Fibroblast of pulmonary artery (primary cell): ENCODE results near the gene RBM47.

Source experiments
- DNase-seq: peaks from one replicate; pipeline ENCODE4 v3.0.0-alpha.2; 2010; ENCODE audit warnings: low read depth
- H3K4me3 ChIP-seq: replicated peaks from 2 replicates; pipeline ENCODE4 v1.5.1; 2011; ENCODE audit warnings: low read depth, mild to moderate bottlenecking, control low read depth, low read length, moderate library complexity
- CTCF ChIP-seq: IDR thresholded peaks from 2 replicates; pipeline ENCODE4 v1.5.1; 2011; ENCODE audit warnings: mild to moderate bottlenecking, control low read depth, low read length, inconsistent platforms; ENCODE audit errors: missing control alignments

The RBM47 gene

DNA sequence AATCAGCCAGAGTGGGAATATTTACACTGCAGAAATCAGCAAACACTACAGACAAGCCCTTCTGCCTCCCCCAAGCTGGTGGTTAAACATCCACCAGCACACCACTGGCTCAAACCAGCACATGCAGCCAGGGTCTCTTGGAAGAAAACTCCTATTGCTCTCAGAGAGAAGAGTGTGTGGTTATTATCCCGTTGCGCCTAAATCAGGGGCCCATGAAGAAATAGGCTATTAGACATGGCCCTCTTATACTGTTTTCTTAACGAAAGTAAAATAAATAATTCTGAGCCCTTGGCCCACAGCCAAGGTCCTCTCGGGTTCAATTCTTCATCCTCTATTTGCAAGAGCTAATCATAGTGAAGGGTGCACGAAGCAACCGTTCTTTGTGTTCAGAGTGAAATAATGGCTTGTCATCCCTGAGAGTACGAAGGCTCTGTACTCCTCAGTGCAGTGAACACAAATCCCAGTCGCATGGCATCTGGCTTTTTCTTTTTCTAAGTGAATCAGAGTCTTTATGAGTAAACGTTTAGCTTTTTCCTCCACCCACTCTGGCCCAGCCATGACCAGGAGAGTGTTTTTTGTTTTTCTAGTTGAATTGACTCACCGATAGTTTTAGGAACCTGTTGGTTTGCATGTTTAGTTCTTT is 33.4 kb upstream of the RBM47 start:
- TF ChIP-seq CTCF: no peak
- H3K4me3 ChIP-seq: no peak overlapping the region
- DNase-seq: peak; percentile 48

DNA sequence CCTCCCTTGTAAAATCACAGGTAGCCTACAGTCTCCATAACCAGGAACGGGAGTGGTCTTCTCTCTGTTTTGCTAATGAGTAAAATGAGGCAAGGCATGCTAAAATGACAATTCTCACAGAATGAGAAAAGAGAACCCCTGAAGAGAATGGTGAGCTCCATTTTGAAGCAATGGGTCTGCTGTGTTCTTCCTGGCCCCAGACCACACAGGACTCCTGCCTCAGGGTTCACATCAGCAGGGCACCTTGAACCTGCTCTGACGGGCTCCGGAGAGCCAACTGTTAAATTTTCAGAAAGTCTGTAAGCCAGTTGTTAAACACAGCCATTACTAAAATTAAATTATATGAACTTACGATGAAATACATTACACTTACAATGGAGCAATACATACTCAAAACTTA is 32.1 kb upstream of the RBM47 start:
- DNase-seq: no peak
- no peak for TF ChIP-seq CTCF

GRCh38 chr4:40656201-40656863 is 26.7 kb upstream of the RBM47 start:
- no peak for TF ChIP-seq CTCF
- H3K4me3 ChIP-seq: no peak overlapping the region
- DNase-seq: no peak

More for the DNA sequence above, 32.1 kb upstream of the RBM47 start:
- H3K4me3 ChIP-seq: no peak overlapping the region

DNA sequence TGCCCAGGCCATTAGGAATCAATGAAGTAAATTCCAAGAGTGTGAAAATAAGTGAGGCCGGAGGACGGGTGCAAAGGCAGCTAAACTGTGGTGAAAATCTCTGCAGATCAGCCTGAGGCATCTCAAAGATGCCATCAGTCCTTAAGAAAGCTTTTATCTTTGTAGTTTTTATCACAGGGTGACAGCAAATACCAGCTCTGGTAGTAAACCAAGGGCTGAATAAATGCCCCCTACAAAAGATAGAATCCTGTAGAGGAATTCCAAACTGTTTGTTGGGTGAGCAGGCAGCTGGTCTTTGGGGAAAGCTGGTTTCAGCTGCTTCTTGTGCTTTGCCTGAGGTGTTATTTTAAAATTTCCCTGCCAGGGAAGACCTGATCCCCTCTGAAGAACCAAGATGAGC is 21.6 kb upstream of the RBM47 start:
- TF ChIP-seq CTCF: no peak
- no peak for DNase-seq
- no peak overlapping the region for H3K4me3 ChIP-seq

DNA sequence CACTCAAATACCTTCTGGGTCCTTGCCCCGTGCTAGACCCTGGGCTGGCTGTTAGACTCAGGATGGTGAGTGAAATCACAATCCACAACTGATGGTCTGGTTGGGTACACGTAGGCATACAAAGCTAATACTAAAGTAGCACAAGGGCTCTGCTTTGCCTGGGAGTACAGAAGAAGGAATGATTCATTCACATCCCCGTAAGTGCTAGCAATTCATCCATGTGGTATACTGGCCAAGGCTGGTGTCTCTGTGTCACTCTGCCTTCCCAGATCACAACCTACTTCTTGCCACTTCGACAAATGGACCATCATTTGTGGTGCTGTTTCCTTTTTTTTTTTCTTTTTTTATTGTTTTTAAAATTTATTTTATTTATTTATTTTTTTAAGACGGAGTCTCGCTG is 19.7 kb upstream of the RBM47 start:
- no peak overlapping the region for H3K4me3 ChIP-seq
- TF ChIP-seq CTCF: no peak
- no peak for DNase-seq

- TF ChIP-seq CTCF: no peak
- no peak for DNase-seq
- no peak overlapping the region for H3K4me3 ChIP-seq
Observed at GRCh38 chr4:40648742-40649281, 19.1 kb upstream of the RBM47 start.

GRCh38 chr4:40648131-40648530 is 18.5 kb upstream of the RBM47 start:
- H3K4me3 ChIP-seq: no peak overlapping the region

More at GRCh38 chr4:40648131-40648530, 18.5 kb upstream of the RBM47 start:
- TF ChIP-seq CTCF: no peak
- DNase-seq: no peak
